NK-92 treated with Interleukin-12 subunit alpha and Interleukin-12 subunit beta, amount 100 ng/mL, for 24 hours (cell line): Measurements from ENCODE around the gene RNF26.
"Not testable (repeated sequence)": the region's sequence is repeated elsewhere in the genome, so short reads cannot be mapped to it uniquely, and the experiment has no call there.

Experiments used
- DNase-seq: peaks from one replicate; lab custom pipeline; 2025; lab: John Stamatoyannopoulos, UW

The RNF26 gene

DNA sequence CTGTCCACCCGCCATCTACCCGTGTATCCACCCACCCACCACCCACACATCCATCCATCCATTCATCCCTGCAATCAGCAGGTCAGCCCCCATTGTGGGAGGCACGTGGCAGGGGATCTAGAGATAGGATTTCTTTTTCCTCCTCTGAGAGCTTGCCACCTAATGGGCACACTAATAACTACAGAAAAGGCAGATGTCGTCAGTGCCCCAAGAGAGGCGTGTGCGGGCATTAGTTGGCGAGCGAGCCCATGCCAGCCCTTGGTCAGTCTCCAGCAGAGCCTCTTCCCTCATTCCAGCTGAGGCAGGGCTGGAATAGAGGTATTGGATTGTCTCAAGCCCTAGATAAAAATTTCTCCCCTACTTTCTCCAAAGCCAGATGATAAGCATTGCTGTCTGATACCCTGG, 37.5 kb downstream of the RNF26 start:
- DNase-seq = no peak

DNA sequence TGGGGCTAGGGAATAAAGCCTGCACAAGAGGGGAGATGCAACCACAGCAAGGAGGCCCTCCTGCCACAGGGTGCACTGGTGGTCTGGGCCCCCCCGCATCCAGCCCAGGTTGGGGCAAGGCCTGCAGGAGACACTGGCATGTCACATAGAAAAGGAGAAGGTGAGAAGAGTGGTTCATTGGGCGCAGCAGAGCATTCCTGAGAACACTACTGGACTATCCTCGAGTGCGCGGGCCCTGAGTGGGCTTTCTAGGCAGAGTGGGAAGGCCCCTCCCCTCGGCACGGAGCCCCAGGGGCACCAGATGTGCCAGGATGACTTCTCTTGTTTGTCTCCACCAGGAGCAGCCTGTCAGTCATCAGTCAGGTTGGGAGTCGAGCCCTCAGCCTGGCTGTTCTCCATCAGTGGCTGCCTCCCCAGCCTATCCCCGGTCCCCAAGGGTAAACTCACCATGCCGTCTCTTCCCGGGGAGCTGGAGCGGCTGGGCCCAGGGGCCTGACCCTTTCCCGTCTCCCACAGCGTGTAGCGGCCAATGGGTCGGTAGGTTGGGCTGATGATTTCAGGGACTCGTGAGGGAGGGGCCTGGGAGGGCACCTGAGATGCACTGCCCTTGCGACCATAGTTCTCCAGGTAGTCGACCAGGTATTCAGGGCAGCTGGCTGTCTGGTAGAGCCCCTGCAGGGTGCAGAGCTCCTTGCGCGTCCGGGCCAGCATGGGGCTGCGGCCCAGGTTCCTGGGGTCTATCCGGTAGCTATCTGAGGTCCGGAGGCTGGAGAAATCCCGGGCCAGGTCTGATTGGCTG, 38.1 kb downstream of the RNF26 start:
- no peak for DNase-seq

DNA sequence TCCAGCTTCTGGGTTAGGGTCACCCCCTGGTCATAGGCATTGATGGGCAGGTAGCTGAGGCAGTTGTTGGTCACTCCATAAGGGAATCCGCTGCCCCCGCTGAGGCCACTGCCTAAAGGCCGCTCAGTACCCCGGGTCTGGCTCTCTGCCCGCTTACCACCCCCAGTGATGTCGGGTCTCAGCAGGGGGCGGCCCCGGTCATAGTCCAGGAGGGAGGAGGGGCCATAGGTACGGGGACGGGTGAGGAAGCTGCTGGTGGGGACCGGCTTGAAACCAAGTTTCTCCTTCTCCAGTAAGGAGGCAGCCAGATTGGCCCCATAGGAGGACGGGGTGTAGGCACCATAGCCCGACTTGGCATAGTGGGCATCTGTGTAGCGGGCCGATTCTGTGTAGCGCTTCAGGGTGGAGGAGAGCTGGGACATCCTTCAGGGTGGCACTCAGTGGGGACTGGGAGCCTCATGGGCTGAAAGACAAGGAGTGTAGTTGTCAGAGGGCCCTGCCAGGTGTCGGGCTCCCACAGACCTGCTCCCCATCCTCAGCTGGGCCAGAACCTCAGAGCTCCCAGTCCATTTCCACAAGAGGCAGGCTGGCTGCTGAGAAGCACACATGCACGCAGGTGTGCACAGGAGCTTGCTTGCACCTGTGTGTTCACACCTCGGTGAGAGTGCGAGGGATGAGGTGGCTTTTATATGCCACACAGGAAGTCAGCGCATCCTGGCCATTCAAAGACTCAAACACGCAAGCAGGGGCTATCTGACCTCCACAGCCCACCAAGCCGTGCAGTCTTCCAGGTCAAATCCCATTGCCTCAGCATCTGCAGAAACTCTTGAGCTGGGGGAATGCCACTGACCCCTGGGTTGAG, 39.0 kb downstream of the RNF26 start:
- DNase-seq = peak; percentile 37

DNA sequence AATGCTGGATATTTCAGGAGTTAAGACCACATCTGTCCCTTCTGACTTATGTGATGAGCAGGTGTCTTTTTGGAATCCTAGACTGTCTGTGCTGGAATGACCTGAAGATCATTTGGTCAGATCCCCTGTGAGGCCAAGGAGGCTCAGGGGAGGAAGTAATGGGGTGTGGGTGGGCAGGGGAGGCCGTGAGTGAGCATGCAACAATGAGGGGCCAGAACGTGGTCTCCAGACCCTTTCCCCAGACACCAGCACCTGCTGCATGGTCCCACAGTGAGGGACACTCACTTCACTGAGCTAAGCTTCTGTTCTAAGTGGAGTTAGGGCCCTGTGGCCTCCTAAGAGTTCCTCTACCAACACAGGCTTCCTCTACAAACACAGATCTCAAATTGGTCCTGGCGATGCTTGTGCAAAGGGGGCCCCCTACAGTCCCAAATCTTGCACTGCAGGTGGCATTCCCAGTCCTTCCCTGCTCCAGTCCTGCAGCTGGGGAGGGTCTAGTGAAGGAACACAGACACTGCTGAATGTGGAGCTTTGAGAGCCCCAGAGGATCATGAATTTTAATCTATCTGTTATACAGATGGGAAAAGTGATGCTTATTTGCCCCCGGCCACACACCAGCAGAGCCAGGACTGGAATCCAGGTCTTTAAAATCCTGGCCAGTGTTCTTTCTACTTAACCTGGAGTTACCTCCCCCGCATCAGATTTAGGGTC, 39.7 kb downstream of the RNF26 start:
- peak; percentile 33 for DNase-seq

DNA sequence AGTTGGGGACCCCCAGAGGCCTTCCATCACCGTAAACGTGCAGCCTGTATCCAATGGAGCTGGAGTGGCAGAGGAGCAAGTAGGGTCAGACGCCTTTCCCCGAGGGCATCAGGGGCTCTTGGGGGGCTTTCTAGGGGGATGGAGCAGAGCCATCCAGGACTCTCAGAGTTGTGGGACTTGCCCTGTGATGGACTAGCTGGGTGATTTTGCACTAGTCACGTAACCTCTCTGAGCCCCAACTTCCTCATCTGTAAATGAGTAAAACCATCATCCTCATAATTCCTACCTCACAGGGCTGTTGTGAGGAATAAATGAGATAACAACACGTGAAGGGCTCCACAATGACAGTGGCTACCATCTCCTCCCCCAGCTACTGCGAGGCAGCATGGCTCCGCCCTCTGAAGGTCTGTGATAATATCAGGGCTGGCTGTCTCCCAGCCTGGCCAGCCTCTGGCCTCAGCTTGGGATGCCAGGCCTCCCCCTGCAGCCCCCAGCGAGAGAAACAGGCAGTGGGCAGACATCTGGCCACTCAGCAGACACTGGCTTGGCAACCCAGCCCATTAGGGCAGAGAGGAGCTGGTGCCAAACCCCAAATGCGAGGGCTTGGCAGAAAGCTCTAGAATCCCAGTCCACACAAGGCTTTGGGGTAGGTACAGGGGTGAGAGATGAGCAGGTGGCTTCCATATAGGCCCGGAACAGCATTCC, 40.5 kb downstream of the RNF26 start:
- DNase-seq = no peak

DNA sequence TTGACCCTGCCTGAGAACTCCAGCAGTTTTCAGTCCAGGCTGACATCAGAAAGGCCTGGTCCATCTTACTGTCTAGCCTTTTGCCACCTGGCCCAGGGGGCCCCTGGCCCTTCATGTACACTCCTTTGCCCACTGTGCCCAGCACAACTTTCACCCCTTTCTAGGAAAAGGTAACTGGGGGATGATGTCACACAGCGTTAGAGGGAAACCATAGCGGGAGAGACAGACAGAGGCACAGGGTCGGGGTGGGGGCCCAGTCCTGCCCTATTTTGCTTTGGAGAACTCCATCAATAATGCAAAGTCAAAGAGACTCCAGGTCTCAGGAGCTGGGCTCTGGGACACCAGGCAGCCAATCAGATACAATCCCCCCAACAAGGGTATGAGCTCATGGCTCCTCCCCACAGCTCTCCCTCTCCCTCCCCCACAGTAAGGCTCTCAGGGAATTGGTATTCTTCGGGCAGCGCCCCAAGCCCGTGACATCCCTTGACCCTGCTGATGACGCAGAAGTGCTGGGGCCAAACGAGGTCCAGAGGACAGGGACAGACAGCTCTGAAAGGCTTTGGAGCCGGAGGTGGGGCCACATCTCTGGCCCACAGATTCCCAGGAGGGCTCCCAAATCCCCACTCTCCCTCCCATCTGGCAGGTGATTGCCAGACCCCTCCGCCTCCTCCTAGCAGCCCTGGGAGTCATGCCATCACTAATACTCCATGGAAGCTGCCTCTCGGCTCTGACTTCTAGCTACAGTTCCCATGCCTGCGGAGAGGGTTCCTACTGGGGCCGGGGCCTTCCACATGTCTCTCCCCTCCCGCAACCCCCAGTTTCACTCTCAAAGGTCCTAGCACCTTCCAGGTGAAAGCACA, 41.2 kb downstream of the RNF26 start:
- DNase-seq = no peak

DNA sequence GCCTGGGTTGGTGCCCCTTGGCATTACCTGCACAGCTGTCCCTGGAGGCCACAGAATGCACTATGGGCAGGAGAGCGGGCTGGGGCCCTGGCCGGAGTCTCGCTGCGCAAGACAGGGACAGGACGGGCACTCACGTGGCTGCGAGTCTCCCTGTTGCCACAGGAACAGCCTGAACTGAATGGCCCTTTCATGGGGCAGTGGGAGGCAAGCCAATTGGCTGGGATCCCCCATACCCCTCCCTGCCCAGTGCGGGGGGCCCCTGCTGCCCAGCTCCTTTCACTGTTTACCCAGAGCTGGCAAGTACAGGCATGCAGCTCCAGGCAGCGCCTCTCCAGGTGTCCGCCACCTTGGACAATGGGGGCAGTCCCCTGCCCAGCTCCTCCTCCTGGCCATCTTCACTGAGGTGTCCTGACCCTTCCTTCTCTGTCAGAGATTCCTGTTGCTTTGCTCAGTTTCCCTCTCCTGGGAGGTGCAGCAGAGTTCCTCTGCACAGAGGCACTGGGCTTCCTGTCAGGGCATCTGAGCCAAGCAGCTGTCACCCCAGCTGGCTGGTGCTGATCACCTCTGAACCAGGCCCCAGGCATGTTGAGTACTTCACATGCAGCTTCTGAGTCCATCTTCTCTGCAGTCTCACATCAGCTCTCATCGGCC, 42.0 kb downstream of the RNF26 start:
- DNase-seq = no peak

DNA sequence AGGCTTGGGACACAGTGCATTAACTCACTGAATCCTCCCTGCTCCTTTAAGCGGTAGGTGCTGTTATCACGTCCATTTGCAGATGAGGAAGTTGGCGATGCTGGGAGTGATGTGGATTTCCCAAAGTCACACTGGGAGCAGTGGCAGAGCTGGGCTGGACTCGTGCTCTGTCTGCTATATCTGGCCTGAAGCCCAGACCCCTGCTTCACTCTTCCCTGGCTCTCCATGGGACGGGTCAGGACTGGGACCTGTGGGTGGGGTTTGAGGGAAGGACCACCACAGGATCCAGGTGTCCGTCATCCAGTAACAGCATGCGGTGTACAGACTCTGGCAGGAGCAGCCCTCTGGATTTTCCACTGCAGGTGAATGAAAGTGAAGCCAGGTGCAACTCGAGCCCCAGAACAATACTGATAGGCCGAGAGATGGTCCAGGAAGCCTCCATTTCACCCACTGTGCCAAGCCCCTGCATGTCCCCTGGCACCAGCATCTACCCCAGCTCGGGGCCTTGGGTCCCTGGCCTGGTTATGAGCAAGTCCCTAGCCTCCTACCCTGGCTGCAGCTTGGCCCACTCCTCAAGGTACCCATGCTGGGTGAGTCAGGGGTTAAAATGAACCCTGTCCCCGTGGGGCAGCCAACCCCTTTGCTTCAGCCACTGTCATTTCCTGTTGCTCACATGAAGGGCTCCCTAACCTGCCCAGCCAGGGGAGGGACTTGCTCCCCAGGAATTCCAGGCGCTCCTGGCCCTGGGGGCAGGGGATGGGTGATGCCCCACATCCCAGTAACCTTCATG, 43.0 kb downstream of the RNF26 start:
- no peak for DNase-seq

DNA sequence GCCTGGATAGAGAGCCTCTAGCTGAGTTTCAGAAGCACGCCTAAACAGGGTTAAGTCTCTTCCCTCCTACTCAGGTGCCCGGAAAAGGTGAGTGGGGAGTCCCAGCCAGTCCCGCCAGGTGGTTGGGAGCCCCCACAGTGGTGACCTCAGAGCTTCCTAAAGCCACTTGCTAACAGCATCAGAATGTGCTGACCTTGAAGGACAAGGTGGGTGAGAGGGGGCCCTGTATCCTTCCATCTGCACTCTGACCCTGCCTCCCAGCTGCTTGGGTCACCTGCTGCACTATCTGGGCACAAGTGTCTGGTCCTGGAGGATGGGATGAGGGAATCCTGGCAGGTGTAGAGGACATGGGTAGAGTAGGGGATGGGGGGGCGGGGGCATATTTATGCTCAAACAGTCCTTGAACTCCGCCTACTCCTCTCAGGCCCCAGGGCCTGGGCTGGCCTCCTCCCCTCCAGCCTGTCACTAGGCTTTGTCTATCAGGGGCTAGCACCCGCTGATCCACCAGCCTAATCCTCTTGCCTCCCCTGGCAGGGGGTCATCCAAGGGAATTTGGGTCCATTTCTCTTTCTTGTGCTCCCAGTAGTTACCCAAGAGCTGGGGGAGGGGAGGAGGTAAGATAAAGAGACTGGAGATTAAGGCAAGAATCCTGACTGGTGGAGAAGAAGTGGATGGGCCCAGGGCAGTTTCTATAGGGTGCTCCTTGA, 43.8 kb downstream of the RNF26 start:
- no peak for DNase-seq

DNA sequence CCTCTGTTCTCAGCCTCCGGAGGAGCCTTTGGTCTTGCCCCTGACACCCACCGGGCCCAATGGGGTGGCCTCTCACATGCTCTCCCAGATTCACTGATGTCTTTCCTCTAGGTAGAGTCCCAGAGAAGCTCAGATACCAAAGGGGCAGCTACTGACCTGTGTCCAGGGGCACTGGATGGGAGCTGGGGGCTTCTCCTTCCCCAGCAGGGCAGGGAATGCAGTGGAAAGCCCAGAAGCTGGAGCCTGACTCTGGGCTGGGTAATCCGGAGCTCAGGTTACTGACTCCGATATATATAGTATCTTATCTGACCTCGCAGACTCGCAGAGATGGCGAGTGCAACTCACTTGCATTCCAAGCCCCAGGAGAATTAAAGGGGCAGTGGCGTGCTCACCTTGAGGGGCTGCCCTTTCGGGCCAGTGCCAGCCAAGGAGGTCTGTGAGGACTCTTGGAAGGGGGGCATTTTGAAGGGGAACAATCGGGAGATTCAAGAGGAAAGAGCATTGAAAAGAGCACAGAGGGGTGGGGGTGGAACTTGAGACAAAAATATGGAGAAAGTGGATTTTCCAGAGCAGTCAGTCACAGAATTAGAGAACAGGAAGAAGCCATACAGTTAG, 44.6 kb downstream of the RNF26 start:
- no peak for DNase-seq

DNA sequence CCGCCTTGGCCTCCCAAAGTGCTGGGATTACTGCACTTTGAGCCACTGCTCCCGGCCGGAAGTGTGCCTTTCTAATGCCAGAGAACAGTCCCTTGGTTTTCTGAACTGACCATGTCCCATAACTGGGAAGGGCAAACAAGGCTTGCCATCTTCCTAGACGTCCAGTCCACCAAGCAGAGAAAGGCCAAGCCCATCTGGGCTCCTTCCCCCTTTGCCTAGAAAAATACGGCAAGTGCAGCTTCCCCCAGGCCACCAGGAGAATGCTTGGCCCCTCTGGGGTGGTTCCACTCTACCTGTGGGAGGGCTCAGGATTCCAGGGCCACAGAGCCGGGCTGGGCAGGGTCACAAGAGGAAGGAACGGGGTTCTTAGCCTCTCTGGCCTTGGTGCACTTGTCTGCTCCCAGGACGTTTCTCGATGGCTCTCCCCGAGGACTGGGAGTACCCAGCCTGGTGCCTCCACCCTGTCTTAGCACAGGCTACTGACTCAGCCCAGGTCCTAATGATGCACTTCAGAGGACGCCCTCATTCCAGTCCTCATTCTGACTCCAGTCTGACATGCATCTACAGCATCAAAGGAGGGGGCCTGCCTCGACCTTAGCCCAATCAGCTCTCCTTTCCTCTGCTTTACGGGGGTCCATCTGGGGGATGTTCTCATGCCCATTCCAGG, 46.0 kb downstream of the RNF26 start:
- no peak for DNase-seq

DNA sequence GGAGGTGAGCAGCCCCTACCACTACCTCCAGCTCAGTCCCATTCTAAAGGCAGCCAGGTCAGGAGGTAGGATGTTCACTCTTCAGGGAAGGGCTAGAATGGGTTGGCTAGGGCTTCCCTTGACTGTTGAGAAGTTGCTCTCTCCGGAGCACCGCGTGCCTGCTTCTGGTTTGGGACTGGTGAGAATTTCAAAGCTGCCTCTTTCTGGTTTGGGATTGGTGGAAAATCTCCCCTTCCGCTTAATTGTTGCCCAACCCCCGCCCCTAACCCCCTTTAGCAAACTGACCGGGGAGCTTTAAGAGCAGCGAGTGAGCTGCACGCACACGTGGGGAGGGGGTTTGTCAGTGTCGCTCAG, 46.5 kb downstream of the RNF26 start:
- no peak for DNase-seq

DNA sequence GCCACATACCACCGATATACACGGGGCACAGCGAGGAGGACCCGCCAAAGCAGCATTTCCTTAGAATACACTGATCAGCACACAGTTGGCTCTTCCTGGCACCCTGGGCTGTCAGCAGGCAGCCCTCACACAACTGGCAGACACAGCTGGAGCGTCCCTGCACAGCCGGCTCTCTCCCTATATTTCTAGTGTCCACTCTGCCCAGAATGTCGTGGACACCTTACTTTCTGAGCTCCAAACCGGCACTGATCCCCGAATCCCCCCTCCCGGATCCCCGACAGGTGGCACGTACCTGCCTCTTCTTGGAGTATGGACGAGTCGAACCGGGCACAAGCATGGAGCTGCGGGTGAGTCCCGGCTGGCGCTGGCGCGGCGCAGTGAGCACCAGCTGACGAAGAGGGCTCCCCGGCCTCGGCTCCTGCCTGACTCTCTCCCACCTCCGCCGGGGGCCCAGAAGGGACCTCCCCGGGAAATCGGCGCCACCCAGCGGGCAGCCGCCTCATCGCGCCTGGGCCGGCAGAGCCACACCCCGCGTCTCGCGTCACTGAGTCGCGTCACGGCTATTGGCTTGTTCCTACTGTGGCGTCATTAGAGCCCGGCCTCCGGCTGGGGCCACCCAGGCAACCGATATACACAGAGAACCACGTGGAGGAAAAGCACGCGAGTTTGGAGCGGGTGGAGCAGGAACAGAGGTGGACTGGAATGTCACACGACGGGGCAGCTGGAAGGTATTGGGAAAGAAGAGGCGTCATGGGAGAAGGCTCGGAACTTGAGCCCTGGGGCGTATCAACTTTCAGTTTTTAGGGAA, 47.1 kb downstream of the RNF26 start, which contains the start of gene USP2:
USP2 (minus strand) TSS at position 510 of the 808 bp plus-strand sequence. CDS start 8,210 bp downstream, outside the sequence.
- DNase-seq = peak; percentile 66

DNA sequence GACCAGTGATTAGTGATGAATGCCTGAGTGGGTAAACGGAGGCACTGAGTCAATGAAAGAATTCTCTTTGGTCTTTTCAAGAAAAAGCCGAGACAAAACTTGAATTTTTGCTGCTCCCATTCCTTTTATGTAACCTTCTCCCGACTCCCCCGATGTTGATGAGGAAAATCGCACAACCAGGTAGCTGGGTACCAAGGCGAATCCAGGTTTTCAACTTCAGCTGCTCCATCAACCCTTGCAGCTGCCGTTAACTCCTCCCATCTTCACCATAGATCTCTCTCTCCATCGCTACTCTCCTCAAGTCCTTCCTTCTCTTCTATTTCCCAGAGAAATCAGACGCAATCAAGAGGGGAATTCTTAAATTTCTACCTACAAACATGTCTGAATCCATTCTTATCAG, 47.8 kb downstream of the RNF26 start:
- no peak for DNase-seq

DNA sequence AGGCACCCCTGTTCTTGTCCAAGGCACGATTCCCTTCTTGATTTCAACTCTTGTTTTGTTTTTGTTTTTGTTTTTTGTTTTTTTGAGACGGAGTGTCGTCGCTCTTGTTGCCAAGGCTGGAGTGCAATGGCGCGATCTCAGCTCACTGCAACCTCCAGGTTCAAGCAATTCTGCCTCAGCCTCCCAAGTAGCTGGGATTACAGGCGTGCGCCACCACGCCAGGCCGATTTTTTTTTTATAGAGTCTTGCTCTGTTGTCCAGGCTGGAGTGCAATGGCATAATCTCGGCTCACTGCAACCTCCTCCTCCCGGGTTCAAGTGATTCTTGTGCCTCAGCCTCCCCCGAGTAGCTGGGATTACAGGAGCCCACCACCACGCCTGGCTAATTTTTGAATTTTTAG, 48.2 kb downstream of the RNF26 start:
- DNase-seq = not testable (repeated sequence)

DNA sequence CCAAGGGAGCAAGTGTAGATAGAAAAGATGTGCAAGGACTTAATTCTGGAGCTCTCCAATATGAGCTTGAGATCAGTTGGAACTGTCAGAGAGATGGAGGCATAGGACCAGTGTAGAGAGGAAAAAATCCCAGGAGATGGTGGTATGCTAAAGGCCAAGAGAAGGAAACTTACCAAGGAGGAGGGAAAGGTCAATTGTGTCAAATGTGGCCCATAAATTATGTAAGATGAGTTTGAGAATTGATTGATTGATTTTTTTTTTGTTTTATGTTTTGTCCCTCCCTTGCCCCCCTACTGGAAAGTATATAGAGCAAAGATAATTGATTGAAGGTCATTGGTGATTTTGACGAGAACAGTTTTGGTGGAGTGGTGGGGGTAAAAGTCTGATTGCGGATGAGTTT, 50.0 kb downstream of the RNF26 start:
- no peak for DNase-seq
